ENCODE results near the gene NOXO1. TPM values are rescaled to one million over a fixed set of nuclear protein-coding genes. Genes with fewer than 3 reads are reported as not detected.

NOXO1 gene
- total RNA-seq, 1 experiment from 2014 or later, result 1.7 TPM

DNA sequence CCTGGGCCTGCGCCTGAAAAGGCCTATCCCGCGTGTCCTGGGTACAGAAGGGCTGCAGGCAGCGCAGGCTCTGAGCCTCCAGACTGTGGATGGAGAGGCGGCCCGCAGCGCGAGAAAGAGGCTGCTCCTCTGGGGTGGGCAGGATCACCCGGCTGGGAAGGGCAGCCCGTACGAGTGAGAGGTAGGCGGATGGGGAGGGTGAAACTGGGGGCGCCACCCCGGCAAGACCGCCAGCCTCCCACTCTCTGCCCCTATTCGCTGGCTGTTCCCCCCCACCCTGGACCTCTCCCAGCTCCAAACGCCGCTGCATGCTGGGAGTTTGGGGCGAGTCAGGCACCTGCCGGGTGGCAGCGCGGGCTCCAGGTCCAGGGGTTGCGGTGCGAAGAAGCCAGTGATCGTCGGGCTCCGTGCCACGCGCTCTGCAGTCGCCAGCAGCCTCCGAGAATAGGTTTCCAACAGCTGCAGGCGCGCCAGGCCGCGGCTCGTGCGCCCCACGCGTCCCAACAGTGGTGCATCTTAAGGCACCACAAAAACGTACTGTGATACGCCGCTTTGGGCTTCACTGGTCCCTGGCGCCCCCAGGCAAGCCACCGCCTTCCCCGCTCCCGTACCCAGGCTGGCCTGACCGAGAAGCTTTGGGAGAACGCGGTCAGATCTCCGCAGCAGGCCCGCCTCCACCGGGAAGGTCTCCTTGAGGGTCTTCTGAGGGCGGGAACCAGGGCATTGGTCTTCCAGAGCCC, 1.1 kb downstream of the NOXO1 start:
- Histone ChIP-seq H2BK12ac (ENCODE audit: insufficient read length, low read depth, low read length) (no peak overlapping the region), H3K14ac (ENCODE audit: insufficient read depth, low read length) (no peak overlapping the region), H3K23me2 (ENCODE audit: insufficient read length, low read depth, low read length, poor library complexity, severe bottlenecking) (peaks cover 24% of the 10 kb centered on the region), H4K8ac (replicated peaks; ENCODE audit: insufficient read length, low read depth, low read length) (no peak overlapping the region), H3K18ac (ENCODE audit: insufficient read length, low read depth, low read length) (no peak overlapping the region), H2AFZ (ENCODE audit: low read length) (no peak overlapping the region), H2BK120ac (ENCODE audit: low read depth, low read length, poor library complexity, severe bottlenecking) (no peak overlapping the region), H2BK5ac (ENCODE audit: insufficient read length, low read length) (no peak overlapping the region), H3K79me2 (ENCODE audit: insufficient read depth, low read length) (no peaks in the 10 kb centered on the region; the same call in 1 of the 2 replicates), H3K9ac (ENCODE audit: extremely low read depth, insufficient read length, low read length) (no peak overlapping the region), H4K91ac (ENCODE audit: insufficient read length, low read depth, low read length) (no peak overlapping the region), H2AK5ac (ENCODE audit: insufficient read length, low read length) (no peak overlapping the region), H3K23ac (ENCODE audit: insufficient read length, low read depth, low read length) (no peak overlapping the region), H3K9me3 (ENCODE audit: control insufficient read depth, low read depth, low read length) (no peaks in the 10 kb centered on the region), H2BK15ac (ENCODE audit: low read depth, low read length) (no peak overlapping the region), H2BK20ac (ENCODE audit: low read depth, low read length, poor library complexity, severe bottlenecking) (no peak overlapping the region), H3K4ac (ENCODE audit: low read depth, low read length) (no peak overlapping the region), H3K79me1 (ENCODE audit: insufficient read depth, low read depth, low read length, poor library complexity, severe bottlenecking) (no peaks in the 10 kb centered on the region), H3T11ph (ENCODE audit: low read length) (no peak overlapping the region), H3K4me1 (ENCODE audit: insufficient read depth, low read length) (no peaks in the 10 kb centered on the region), H3K4me2 (ENCODE audit: insufficient read depth, insufficient read length, low read length) (peak overlapping the region; percentile 40), H3K27ac (ENCODE audit: insufficient read length, low read depth, low read length) (no peak overlapping the region), H4K20me1 (ENCODE audit: control insufficient read depth, insufficient read depth, insufficient read length) (no peaks in the 10 kb centered on the region), H3K27me3 (ENCODE audit: insufficient read depth, low read length) (peaks cover 22% of the 10 kb centered on the region), H3K56ac (ENCODE audit: insufficient read length, low read depth, low read length) (no peak overlapping the region), H4K5ac (ENCODE audit: insufficient read length, low read depth, low read length) (no peak overlapping the region)
- Mint-ChIP-seq H3K27ac (no peak overlapping the region), H3K9me3 (no peaks in the 10 kb centered on the region), H3K27me3 (ENCODE audit: low read depth) (peaks cover 40% of the 10 kb centered on the region), H3K4me1 (peaks cover 18 to 25% of the 10 kb centered on the region in 2 experiments), H3K36me3 (ENCODE audit: insufficient read depth in 1 of 3, low read depth in 3 of 3) (peaks cover 6 to 19% (median 16%) of the 10 kb centered on the region in 3 experiments; a peak in 6 of 7 replicates), H3K4me3 (peak overlapping the region; percentile 53 to 70)
- TF ChIP-seq, protein P1, sequence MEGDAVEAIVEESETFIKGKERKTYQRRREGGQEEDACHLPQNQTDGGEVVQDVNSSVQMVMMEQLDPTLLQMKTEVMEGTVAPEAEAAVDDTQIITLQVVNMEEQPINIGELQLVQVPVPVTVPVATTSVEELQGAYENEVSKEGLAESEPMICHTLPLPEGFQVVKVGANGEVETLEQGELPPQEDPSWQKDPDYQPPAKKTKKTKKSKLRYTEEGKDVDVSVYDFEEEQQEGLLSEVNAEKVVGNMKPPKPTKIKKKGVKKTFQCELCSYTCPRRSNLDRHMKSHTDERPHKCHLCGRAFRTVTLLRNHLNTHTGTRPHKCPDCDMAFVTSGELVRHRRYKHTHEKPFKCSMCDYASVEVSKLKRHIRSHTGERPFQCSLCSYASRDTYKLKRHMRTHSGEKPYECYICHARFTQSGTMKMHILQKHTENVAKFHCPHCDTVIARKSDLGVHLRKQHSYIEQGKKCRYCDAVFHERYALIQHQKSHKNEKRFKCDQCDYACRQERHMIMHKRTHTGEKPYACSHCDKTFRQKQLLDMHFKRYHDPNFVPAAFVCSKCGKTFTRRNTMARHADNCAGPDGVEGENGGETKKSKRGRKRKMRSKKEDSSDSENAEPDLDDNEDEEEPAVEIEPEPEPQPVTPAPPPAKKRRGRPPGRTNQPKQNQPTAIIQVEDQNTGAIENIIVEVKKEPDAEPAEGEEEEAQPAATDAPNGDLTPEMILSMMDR (conservative IDR thresholded peaks at IDR 0.05), result no peak
- no CpG with 5 or more reads among the region's 53 CpGs for WGBS (ENCODE audit: extremely low coverage, insufficient read length, low lambda C conversion rate)
- no peak for DNase-seq

Data from H9 (cell line).